H1 (cell line): Measurements from ENCODE around the gene LGALSL. TPM values are rescaled to one million over a fixed set of nuclear protein-coding genes. Genes with fewer than 3 reads are reported as not detected.

Experiments used
- CTCF ChIA-PET: fragments of 300-600 bp; sonication (Branson Sonifier 250); formaldehyde crosslinking; loops from one replicate; lab custom pipeline; 2021; ENCODE audit not compliant: partially characterized antibody; lab: Charles Lee
- POLR2A ChIA-PET: fragments of 300-600 bp; sonication (Branson Sonifier 250); formaldehyde crosslinking; loops from one replicate; lab custom pipeline; 2021; ENCODE audit warnings: inconsistent platforms; ENCODE audit not compliant: partially characterized antibody; lab: Charles Lee
- DNase-seq, 2 experiments: peaks; one replicate each; pipeline versions ENCODE4 v3.0.0 to v3.0.0-alpha.2; 2010 to 2022; ENCODE audit warnings: low spot score in 2 of 2, low read depth in 1 of 2, mixed read lengths in 1 of 2
- FAIRE-seq: peaks from 2 replicates; lab custom pipeline; 2011; peaks lifted over from hg19 to GRCh38; lab: Jason Lieb, UNC
- H2AFZ ChIP-seq: 2 replicates; pipeline ENCODE4 v1.8.1; 2012; ENCODE audit warnings: low read length, inconsistent platforms
- H2AK5ac ChIP-seq: 2 replicates; pipeline ENCODE4 v1.6.1; 2013; ENCODE audit warnings: low read depth, low read length
- H2BK120ac ChIP-seq: replicated peaks from 2 replicates; pipeline ENCODE3; 2013; ENCODE audit warnings: low read depth, low read length, inconsistent platforms
- H2BK12ac ChIP-seq: 2 replicates; pipeline ENCODE4 v1.6.1; 2013; ENCODE audit warnings: low read depth, low read length
- H2BK15ac ChIP-seq: 2 replicates; pipeline ENCODE4 v1.6.1; 2013; ENCODE audit warnings: low read length
- H2BK20ac ChIP-seq: 2 replicates; pipeline ENCODE4 v1.6.1; 2013; ENCODE audit warnings: low read length
- H2BK5ac ChIP-seq: 2 replicates; pipeline ENCODE4 v1.6.1; 2013; ENCODE audit warnings: low read depth, low read length
- H3K14ac ChIP-seq: 2 replicates; pipeline ENCODE4 v1.6.1; 2013; ENCODE audit warnings: inconsistent platforms; ENCODE audit not compliant: insufficient read length
- H3K18ac ChIP-seq: 2 replicates; pipeline ENCODE4 v1.6.1; 2013; ENCODE audit warnings: low read length; ENCODE audit errors: extremely low read depth
- H3K23ac ChIP-seq: 2 replicates; pipeline ENCODE4 v1.6.1; 2013; ENCODE audit warnings: inconsistent platforms; ENCODE audit not compliant: insufficient read length
- H3K23me2 ChIP-seq: 2 replicates; pipeline ENCODE4 v1.6.1; 2013; ENCODE audit warnings: low read depth, low read length
- H3K27ac ChIP-seq: 2 replicates; pipeline ENCODE4 v1.6.1; 2011; ENCODE audit warnings: low read depth, low read length, inconsistent platforms
- H3K27me3 ChIP-seq, 4 experiments: replicated peaks in 1 of 4; 1 replicate in 1 of 4; 2 replicates in 3 of 4; pipeline versions ENCODE4 v1.6.1 to v1.8.1; 2011 to 2013; ENCODE audit warnings: low read length in 3 of 4, mild to moderate bottlenecking in 3 of 4, inconsistent platforms in 2 of 4, mixed read lengths in 2 of 4, moderate library complexity in 1 of 4; ENCODE audit not compliant: control insufficient read depth in 3 of 4, insufficient read depth in 3 of 4; ENCODE audit errors: extremely low read depth in 1 of 4
- H3K36me3 ChIP-seq, 4 experiments: 2 replicates each; pipeline versions ENCODE4 v1.6.1 to v1.8.1; 2011 to 2013; ENCODE audit warnings: mild to moderate bottlenecking in 4 of 4, low read length in 3 of 4, moderate library complexity in 2 of 4, control low read depth in 1 of 4, inconsistent platforms in 1 of 4; ENCODE audit not compliant: insufficient read depth in 4 of 4, control insufficient read depth in 2 of 4
- H3K4ac ChIP-seq: replicated peaks from 2 replicates; pipeline ENCODE3; 2013; ENCODE audit warnings: low read length, low read depth, mixed read lengths, inconsistent platforms; ENCODE audit not compliant: insufficient read length
- H3K4me1 ChIP-seq, 4 experiments: replicated peaks in 1 of 4; 1 replicate in 1 of 4; 2 replicates in 3 of 4; pipeline versions ENCODE4 v1.6.1 to v1.8.1; 2011 to 2013; ENCODE audit warnings: low read length in 3 of 4, inconsistent platforms in 2 of 4, mixed read lengths in 1 of 4; ENCODE audit not compliant: insufficient read depth in 4 of 4, control insufficient read depth in 3 of 4
- H3K4me2 ChIP-seq, 2 experiments: 2 replicates each; pipeline versions ENCODE4 v1.6.1 to v1.8.1; 2011 to 2013; ENCODE audit warnings: low read depth in 2 of 2, low read length in 2 of 2, control low read depth in 1 of 2, inconsistent platforms in 1 of 2, mild to moderate bottlenecking in 1 of 2; ENCODE audit not compliant: insufficient read depth in 1 of 2
- H3K4me3 ChIP-seq, 4 experiments: fragments of 200-600, 300-600 bp in 1 of 4; sonication (generic), shearing (Covaris generic), sonication (Bioruptor Twin) in 1 of 4; 2 replicates each; pipeline versions ENCODE4 v1.5.1 to v1.8.1; 2011 to 2016; ENCODE audit warnings: low read length in 4 of 4, low read depth in 3 of 4, control low read depth in 2 of 4, inconsistent platforms in 2 of 4, mild to moderate bottlenecking in 2 of 4, mixed read lengths in 1 of 4, moderate library complexity in 1 of 4; ENCODE audit not compliant: insufficient read depth in 2 of 4; ENCODE audit errors: extremely low read depth in 1 of 4
- H3K56ac ChIP-seq: replicated peaks from 2 replicates; pipeline ENCODE3; 2013; ENCODE audit warnings: low read depth, mild to moderate bottlenecking, mixed read lengths, low read length, inconsistent platforms; ENCODE audit not compliant: insufficient read length
- H3K79me1 ChIP-seq: 2 replicates; pipeline ENCODE4 v1.6.1; 2013; ENCODE audit warnings: low read depth, low read length, control low read depth
- H3K79me2 ChIP-seq, 2 experiments: 2 replicates each; pipeline versions ENCODE4 v1.6.1 to v1.8.1; 2012 to 2013; ENCODE audit warnings: low read length in 2 of 2, mild to moderate bottlenecking in 2 of 2, inconsistent platforms in 1 of 2; ENCODE audit not compliant: insufficient read depth in 2 of 2, control insufficient read depth in 1 of 2
- H3K9ac ChIP-seq, 4 experiments: replicated peaks in 1 of 4; 1 replicate in 1 of 4; 2 replicates in 3 of 4; pipeline versions ENCODE4 v1.6.1 to v1.8.1; 2011 to 2013; ENCODE audit warnings: low read depth in 3 of 4, low read length in 3 of 4, control low read depth in 2 of 4, mild to moderate bottlenecking in 2 of 4, moderate library complexity in 2 of 4, inconsistent platforms in 1 of 4; ENCODE audit errors: extremely low read depth in 1 of 4
- H3K9me3 ChIP-seq, 2 experiments: 2 replicates each; pipeline versions ENCODE4 v1.6.1 to v1.8.1; 2012 to 2013; ENCODE audit warnings: mild to moderate bottlenecking in 2 of 2, moderate library complexity in 2 of 2, control low read depth in 1 of 2, inconsistent platforms in 1 of 2, low read depth in 1 of 2, low read length in 1 of 2, mixed read lengths in 1 of 2; ENCODE audit not compliant: insufficient read depth in 2 of 2
- H4K20me1 ChIP-seq, 2 experiments: replicated peaks in 1 of 2; 2 replicates each; pipeline versions ENCODE3 to v1.8.1; 2011 to 2013; ENCODE audit warnings: inconsistent platforms in 2 of 2, low read length in 2 of 2, mild to moderate bottlenecking in 1 of 2; ENCODE audit not compliant: insufficient read depth in 2 of 2, control insufficient read depth in 1 of 2
- H4K5ac ChIP-seq: 2 replicates; pipeline ENCODE4 v1.6.1; 2013; ENCODE audit warnings: low read length, low read depth, mixed read lengths, inconsistent platforms; ENCODE audit not compliant: insufficient read length
- H4K8ac ChIP-seq: 2 replicates; pipeline ENCODE4 v1.8.0; 2013; ENCODE audit warnings: mild to moderate bottlenecking, moderate library complexity, low read length, inconsistent platforms; ENCODE audit not compliant: insufficient read depth; ENCODE audit errors: extremely low read depth
- H4K91ac ChIP-seq: replicated peaks from 2 replicates; pipeline ENCODE3; 2013; ENCODE audit warnings: low read length, mixed read lengths, inconsistent platforms; ENCODE audit not compliant: insufficient read length
- CREB1 ChIP-seq: IDR thresholded peaks from 2 replicates; pipeline ENCODE4 v1.6.1; 2012; ENCODE audit warnings: inconsistent platforms
- KDM4A ChIP-seq: IDR thresholded peaks from one replicate; pipeline ENCODE4 v1.7.1; 2012; ENCODE audit warnings: low read depth, mild to moderate bottlenecking, moderate library complexity, low read length, inconsistent platforms; ENCODE audit not compliant: severe bottlenecking
- PHF8 ChIP-seq: fragments of 200-600 bp; sonication (generic); conservative IDR thresholded peaks from 2 replicates; pipeline ENCODE4 v1.7.1; 2012; ENCODE audit warnings: low read depth, mild to moderate bottlenecking, inconsistent platforms, low read length, moderate library complexity
- RAD21 ChIP-seq, 2 experiments: IDR thresholded peaks in 1 of 2; conservative IDR thresholded peaks in 1 of 2; 2 replicates each; pipeline ENCODE4 v1.6.1; 2011; ENCODE audit warnings: low read depth in 2 of 2, low read length in 2 of 2, improper control_type of control experiment in 1 of 2, inconsistent platforms in 1 of 2, mild to moderate bottlenecking in 1 of 2, moderate library complexity in 1 of 2
- RFX5 ChIP-seq: IDR thresholded peaks from 2 replicates; pipeline ENCODE4 v1.6.1; 2011; ENCODE audit warnings: low read depth, low read length, improper control_type of control experiment, borderline replicate concordance
- WGBS, 2 experiments: shearing (Covaris generic) in 1 of 2; methylation state at CpG; one replicate each; pipeline versions ENCODE4 v1.1.6 to v1.1.7; 2013 to 2015; ENCODE audit warnings: low lambda C conversion rate in 2 of 2, mixed read lengths in 2 of 2, inconsistent platforms in 1 of 2, low coverage in 1 of 2, missing lambda C conversion rate in 1 of 2; ENCODE audit not compliant: insufficient replicate concordance in 2 of 2, insufficient coverage in 1 of 2, insufficient read length in 1 of 2; ENCODE audit errors: extremely low coverage in 1 of 2, missing lambda C conversion rate in 1 of 2; 5-methylcytosine and 5-hydroxymethylcytosine counted together
- polyA plus RNA-seq, 7 experiments: library from polyadenylated mRNA; depleted of rRNA in 3 of 7; stranded (reverse) in 5 of 7; unstranded in 2 of 7; fragments of >200 nt in 5 of 7; fragments of 200-250 nt in 2 of 7; gene quantifications; 1 replicate in 5 of 7; 2 replicates in 1 of 7; 4 replicates in 1 of 7; pipeline versions ENCODE4 v1.2.1 to v1.2.3, GENCODE V29; 2011 to 2013; ENCODE audit warnings: missing spikeins in 2 of 7, mixed read lengths in 2 of 7
- total RNA-seq: library from RNA; stranded (reverse); fragmentation: NEBNext Ultra II Directional; extraction: Animal tissue kit (Norgen Biotek cat#: 25700); gene quantifications from 2 replicates; pipeline ENCODE4 v1.2.1, GENCODE V29; 2021
- TF ChIP-seq, protein P1 (sequence below): IDR thresholded peaks from 2 replicates; pipeline ENCODE4 v1.6.1; 2012; ENCODE audit warnings: low read length, inconsistent platforms

The LGALSL gene
- total and polyA plus RNA-seq, 2 of the 8 experiments (the other 6 are each of a cell fraction or from before 2014, with no cell fraction given), result 13.6 to 32.3 TPM

DNA sequence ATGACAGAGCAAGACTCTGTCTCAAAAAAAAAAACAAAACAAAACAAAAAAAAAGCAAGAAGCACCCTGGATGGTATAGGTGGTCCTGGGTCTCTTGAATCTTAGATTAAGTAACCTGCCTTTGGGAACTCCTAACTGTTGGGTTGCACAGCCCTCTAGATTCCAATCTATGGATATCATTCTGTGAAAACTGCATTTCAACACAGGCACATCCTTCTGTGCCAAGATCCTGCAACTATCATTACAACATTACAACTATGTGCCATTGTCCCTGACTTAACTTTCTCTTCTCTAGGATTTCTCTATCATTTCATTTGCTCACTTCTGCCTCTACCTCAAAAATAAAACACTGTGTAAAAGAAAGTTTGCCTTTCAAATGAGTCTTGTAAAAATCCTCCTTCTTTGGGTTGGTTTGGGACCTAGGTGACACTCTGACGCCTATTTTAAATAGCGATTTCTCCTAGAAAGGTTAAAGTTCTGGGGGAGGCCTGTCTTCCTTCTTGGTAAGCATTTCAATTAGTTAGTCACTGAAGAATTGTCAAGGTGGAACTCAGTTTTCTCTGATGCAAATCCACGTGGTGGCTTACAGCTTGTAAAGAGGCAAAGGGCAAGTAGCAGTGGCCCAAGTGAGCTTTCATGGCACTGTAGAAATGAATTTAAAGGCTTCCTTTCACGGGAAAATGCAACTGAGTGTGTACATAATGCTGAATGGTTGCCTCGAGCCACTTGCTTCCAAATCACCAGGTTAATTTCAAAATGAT is 9.2 kb downstream of the LGALSL start:
- Histone ChIP-seq H2AK5ac (no peak overlapping the region), H4K5ac (no peak overlapping the region), H2BK120ac (no peak overlapping the region), H3K9me3 (no peaks in the 10 kb centered on the region), H2BK5ac (no peak overlapping the region), H3K4ac (no peak overlapping the region), H3K4me3 (no peak overlapping the region), H3K27ac (no peak overlapping the region), H3K18ac (no peak overlapping the region), H3K79me1 (no peaks in the 10 kb centered on the region), H4K20me1 (no peaks in the 10 kb centered on the region), H3K23ac (no peak overlapping the region), H3K9ac (no peak overlapping the region), H4K91ac (no peak overlapping the region), H2BK12ac (no peak overlapping the region), H3K23me2 (no peaks in the 10 kb centered on the region), H3K4me2 (no peak overlapping the region), H2BK15ac (no peak overlapping the region; the same call in 1 of the 2 replicates), H3K36me3 (peaks cover 0 to 16% (median 7%) of the 10 kb centered on the region in 4 experiments; a peak in 4 of 8 replicates), H3K27me3 (no peaks in the 10 kb centered on the region), H3K79me2 (no peaks in the 10 kb centered on the region), H3K4me1 (no peaks in the 10 kb centered on the region), H3K14ac (no peak overlapping the region), H2BK20ac (no peak overlapping the region), H3K56ac (no peak overlapping the region), H4K8ac (no peak overlapping the region), H2AFZ (no peak overlapping the region)
- ChIA-PET CTCF (interaction anchor here (0.6 to 1.8 kb wide), 7 partner anchors 11 to 1218 kb away, joined by 3 to 11 read pairs (median 3); no protein-coding TSS in a partner anchor), POLR2A (interaction anchor here (0.7 kb wide), 1 partner anchor 321 kb away, joined by 3 read pairs; no protein-coding TSS in a partner anchor)
- FAIRE-seq (no peak), DNase-seq (no peak)
- 61% methylated on average over 5 of the region's 5 CpGs; no CpG with 5 or more reads in 1 of the 2 experiments for WGBS, 2 experiments
- TF ChIP-seq PHF8 (no peak), RAD21 (IDR thresholded peaks at IDR 0.05 in 1 of 2, conservative IDR thresholded peaks at IDR 0.05 in 1 of 2; ENCODE audit: low read depth in 2 of 2, low read length in 2 of 2) (no peak), KDM4A (no peak), RFX5 (no peak), CREB1 (no peak)
- TF ChIP-seq, protein P1, sequence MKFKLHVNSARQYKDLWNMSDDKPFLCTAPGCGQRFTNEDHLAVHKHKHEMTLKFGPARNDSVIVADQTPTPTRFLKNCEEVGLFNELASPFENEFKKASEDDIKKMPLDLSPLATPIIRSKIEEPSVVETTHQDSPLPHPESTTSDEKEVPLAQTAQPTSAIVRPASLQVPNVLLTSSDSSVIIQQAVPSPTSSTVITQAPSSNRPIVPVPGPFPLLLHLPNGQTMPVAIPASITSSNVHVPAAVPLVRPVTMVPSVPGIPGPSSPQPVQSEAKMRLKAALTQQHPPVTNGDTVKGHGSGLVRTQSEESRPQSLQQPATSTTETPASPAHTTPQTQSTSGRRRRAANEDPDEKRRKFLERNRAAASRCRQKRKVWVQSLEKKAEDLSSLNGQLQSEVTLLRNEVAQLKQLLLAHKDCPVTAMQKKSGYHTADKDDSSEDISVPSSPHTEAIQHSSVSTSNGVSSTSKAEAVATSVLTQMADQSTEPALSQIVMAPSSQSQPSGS, result no peak
